ENCODE measurements around the gene PTPRD.

Gene PTPRD

DNA sequence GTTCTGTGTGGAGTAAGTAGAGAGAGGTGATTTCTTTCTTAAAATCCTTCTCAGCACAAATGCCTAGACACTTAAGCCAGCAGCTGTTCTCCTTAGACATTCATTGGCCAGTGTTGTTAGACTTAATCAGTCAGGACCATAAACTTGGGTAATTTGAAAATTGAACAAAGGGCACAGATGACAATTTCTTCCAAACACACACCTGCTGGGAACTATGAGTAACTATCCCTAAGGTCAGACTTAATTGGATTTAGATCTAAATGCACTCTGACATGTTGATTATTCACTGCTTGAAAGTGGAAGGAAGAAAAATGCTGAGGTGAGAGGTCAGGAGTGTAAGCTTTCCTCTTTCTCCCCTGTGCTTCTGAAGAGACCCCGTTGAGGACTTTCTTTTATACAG lies 1729.5 kb downstream of the PTPRD start:
- TF ChIP-seq, protein P1, sequence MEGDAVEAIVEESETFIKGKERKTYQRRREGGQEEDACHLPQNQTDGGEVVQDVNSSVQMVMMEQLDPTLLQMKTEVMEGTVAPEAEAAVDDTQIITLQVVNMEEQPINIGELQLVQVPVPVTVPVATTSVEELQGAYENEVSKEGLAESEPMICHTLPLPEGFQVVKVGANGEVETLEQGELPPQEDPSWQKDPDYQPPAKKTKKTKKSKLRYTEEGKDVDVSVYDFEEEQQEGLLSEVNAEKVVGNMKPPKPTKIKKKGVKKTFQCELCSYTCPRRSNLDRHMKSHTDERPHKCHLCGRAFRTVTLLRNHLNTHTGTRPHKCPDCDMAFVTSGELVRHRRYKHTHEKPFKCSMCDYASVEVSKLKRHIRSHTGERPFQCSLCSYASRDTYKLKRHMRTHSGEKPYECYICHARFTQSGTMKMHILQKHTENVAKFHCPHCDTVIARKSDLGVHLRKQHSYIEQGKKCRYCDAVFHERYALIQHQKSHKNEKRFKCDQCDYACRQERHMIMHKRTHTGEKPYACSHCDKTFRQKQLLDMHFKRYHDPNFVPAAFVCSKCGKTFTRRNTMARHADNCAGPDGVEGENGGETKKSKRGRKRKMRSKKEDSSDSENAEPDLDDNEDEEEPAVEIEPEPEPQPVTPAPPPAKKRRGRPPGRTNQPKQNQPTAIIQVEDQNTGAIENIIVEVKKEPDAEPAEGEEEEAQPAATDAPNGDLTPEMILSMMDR (IDR thresholded peaks at IDR 0.05; ENCODE audit: low read depth, low read length): no peak
- H3K4me3 ChIP-seq (ENCODE audit: low read depth, low read length): no peak overlapping the region

- no peak overlapping the region for H3K4me3 ChIP-seq (ENCODE audit: low read depth, low read length)
- TF ChIP-seq, protein P1 (IDR thresholded peaks at IDR 0.05; ENCODE audit: low read depth, low read length): no peak
Observed at GRCh38 chr9:8880060-8880459, 1732.7 kb downstream of the PTPRD start.

- TF ChIP-seq, protein P1 (IDR thresholded peaks at IDR 0.05; ENCODE audit: low read depth, low read length): no peak
- no peak overlapping the region for H3K4me3 ChIP-seq (ENCODE audit: low read depth, low read length)
Observed at GRCh38 chr9:8879284-8879683, 1733.5 kb downstream of the PTPRD start.

- TF ChIP-seq, protein P1 (IDR thresholded peaks at IDR 0.05; ENCODE audit: low read depth, low read length): no peak
Observed at GRCh38 chr9:8877753-8878494, 1734.9 kb downstream of the PTPRD start.

GRCh38 chr9:8876303-8876702 lies 1736.5 kb downstream of the PTPRD start:
- no peak overlapping the region for H3K4me3 ChIP-seq (ENCODE audit: low read depth, low read length)
- TF ChIP-seq, protein P1 (IDR thresholded peaks at IDR 0.05; ENCODE audit: low read depth, low read length): no peak

More at GRCh38 chr9:8877753-8878494, 1734.9 kb downstream of the PTPRD start:
- H3K4me3 ChIP-seq (ENCODE audit: low read depth, low read length): no peak overlapping the region

- H3K4me3 ChIP-seq (ENCODE audit: low read depth, low read length): no peak overlapping the region
- TF ChIP-seq, protein P1 (IDR thresholded peaks at IDR 0.05; ENCODE audit: low read depth, low read length): no peak
Observed at GRCh38 chr9:8874482-8874881, 1738.3 kb downstream of the PTPRD start.

DNA sequence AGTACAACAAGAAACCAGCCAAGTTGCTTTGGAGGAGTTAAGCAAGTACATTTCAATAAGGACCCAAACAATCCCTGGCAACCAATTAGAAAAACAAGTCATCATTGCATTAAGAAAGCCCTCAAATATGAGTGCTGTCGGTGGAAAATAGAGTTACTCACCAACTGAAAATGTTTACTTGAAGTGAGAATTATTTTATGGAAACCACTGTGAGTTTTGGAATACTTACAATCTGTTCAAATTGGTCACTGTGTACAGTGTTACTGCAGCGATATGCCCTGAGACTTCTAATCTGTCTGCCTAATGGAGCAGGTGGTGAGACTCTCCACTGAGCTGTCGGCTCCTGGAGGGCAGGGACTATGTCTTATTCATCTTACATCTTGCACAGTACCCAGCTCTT lies 1740.0 kb downstream of the PTPRD start:
- H3K4me3 ChIP-seq (ENCODE audit: low read depth, low read length): no peak overlapping the region
- TF ChIP-seq, protein P1 (IDR thresholded peaks at IDR 0.05; ENCODE audit: low read depth, low read length): no peak
